PFSK-1 (cell line): ENCODE results near the gene BRAF.

Experiments
- FOXP2 ChIP-seq: optimal IDR thresholded peaks from 2 replicates; pipeline ENCODE3; 2011; ENCODE audit warnings: borderline replicate concordance, control low read depth, inconsistent platforms; ENCODE audit not compliant: insufficient read depth; ENCODE audit errors: extremely low read length, extremely low read depth
- POLR2AphosphoS5 ChIP-seq: IDR thresholded peaks from 2 replicates; pipeline ENCODE4 v1.6.1; 2012; ENCODE audit warnings: low read depth, mild to moderate bottlenecking, control low read depth, low read length, moderate library complexity
- SIN3A ChIP-seq: IDR thresholded peaks from 2 replicates; pipeline ENCODE4 v1.6.1; 2012; ENCODE audit warnings: mild to moderate bottlenecking, low read length, moderate library complexity, borderline replicate concordance; ENCODE audit not compliant: insufficient read depth
- TAF1 ChIP-seq: IDR thresholded peaks from 2 replicates; pipeline ENCODE4 v1.6.1; 2012; ENCODE audit warnings: low read length, control low read depth, borderline replicate concordance; ENCODE audit not compliant: insufficient read depth
- TF ChIP-seq, protein P1 (sequence below), 2 experiments: IDR thresholded peaks; 2 replicates each; pipeline versions ENCODE4 v1.6.1 to v1.8.0; 2011 to 2012; ENCODE audit warnings: low read depth in 2 of 2, low read length in 2 of 2, control low read depth in 1 of 2, inconsistent platforms in 1 of 2, mild to moderate bottlenecking in 1 of 2, moderate library complexity in 1 of 2; ENCODE audit not compliant: insufficient read depth in 1 of 2

Gene BRAF

GRCh38 chr7:140898786-140899536 is 25.8 kb downstream of the BRAF start:
- TF ChIP-seq FOXP2 (no peak), TAF1 (no peak), POLR2AphosphoS5 (no peak), SIN3A (no peak)
- TF ChIP-seq, protein P1, sequence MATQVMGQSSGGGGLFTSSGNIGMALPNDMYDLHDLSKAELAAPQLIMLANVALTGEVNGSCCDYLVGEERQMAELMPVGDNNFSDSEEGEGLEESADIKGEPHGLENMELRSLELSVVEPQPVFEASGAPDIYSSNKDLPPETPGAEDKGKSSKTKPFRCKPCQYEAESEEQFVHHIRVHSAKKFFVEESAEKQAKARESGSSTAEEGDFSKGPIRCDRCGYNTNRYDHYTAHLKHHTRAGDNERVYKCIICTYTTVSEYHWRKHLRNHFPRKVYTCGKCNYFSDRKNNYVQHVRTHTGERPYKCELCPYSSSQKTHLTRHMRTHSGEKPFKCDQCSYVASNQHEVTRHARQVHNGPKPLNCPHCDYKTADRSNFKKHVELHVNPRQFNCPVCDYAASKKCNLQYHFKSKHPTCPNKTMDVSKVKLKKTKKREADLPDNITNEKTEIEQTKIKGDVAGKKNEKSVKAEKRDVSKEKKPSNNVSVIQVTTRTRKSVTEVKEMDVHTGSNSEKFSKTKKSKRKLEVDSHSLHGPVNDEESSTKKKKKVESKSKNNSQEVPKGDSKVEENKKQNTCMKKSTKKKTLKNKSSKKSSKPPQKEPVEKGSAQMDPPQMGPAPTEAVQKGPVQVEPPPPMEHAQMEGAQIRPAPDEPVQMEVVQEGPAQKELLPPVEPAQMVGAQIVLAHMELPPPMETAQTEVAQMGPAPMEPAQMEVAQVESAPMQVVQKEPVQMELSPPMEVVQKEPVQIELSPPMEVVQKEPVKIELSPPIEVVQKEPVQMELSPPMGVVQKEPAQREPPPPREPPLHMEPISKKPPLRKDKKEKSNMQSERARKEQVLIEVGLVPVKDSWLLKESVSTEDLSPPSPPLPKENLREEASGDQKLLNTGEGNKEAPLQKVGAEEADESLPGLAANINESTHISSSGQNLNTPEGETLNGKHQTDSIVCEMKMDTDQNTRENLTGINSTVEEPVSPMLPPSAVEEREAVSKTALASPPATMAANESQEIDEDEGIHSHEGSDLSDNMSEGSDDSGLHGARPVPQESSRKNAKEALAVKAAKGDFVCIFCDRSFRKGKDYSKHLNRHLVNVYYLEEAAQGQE (IDR thresholded peaks at IDR 0.05; ENCODE audit: insufficient read depth in 1 of 2, low read depth in 2 of 2, low read length in 2 of 2): no peak

GRCh38 chr7:140896996-140897395 is 27.7 kb downstream of the BRAF start:
- TF ChIP-seq TAF1: no peak
- TF ChIP-seq, protein P1 (IDR thresholded peaks at IDR 0.05; ENCODE audit: insufficient read depth in 1 of 2, low read depth in 2 of 2, low read length in 2 of 2): no peak
- TF ChIP-seq SIN3A: no peak
- no peak for TF ChIP-seq POLR2AphosphoS5
- no peak for TF ChIP-seq FOXP2

GRCh38 chr7:140889645-140890044 is 35.1 kb downstream of the BRAF start:
- TF ChIP-seq, protein P1 (IDR thresholded peaks at IDR 0.05; ENCODE audit: insufficient read depth in 1 of 2, low read depth in 2 of 2, low read length in 2 of 2): no peak
- no peak for TF ChIP-seq TAF1
- no peak for TF ChIP-seq FOXP2
- no peak for TF ChIP-seq SIN3A
- TF ChIP-seq POLR2AphosphoS5: no peak

DNA sequence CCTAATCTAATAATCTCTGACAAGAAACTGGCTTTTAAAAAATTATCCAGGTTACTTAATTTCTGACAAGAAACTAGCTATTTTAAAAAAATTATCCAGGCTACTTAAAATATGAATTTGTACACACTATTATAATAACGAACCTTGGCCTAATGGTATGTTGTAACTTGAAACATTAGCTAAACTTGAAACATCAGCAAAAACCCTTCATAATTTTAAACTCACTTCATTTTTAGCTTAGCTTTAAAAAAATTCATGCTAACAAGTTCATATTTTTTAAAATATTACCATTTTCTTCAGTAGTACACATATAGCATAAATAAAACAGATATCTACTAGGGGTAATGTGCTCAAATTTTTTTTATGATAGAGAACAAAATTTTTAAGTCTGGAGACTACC is 35.6 kb downstream of the BRAF start:
- TF ChIP-seq TAF1 (no peak), POLR2AphosphoS5 (no peak), FOXP2 (no peak), SIN3A (no peak)
- TF ChIP-seq, protein P1 (IDR thresholded peaks at IDR 0.05; ENCODE audit: insufficient read depth in 1 of 2, low read depth in 2 of 2, low read length in 2 of 2): no peak

DNA sequence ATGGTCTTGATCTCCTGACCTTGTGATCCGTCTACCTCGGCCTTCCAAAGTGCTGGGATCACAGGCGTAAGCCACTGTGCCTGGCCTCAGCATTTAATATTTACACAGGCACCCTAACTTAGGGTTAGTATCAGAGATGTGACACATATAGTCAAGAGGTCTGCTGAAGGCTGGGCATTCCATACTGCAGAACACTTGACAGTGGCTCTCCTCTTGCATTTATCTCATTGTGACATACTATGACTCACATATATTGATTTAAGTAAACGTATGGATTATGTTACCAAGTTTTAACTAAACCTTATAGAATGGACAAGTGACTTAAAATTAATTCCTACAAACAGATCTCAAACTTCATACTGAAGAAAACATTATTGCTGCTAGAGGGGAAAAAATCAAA is 36.6 kb downstream of the BRAF start:
- TF ChIP-seq, protein P1 (IDR thresholded peaks at IDR 0.05; ENCODE audit: insufficient read depth in 1 of 2, low read depth in 2 of 2, low read length in 2 of 2): no peak
- TF ChIP-seq TAF1: no peak
- no peak for TF ChIP-seq FOXP2
- no peak for TF ChIP-seq SIN3A
- TF ChIP-seq POLR2AphosphoS5: no peak
